ENCODE results near the gene BYSL. TPM values are rescaled to one million over a fixed set of nuclear protein-coding genes. Genes with fewer than 3 reads are reported as not detected.

BYSL gene
- total and polyA plus RNA-seq, 9 donors = 12.2 to 45.7 (median 39.0) TPM

- H3K36me3 ChIP-seq (ENCODE audit: control insufficient read depth, insufficient read depth, low read length) = peaks cover 75% of the 10 kb centered on the region
- DNase-seq = no peak
- no peaks in the 10 kb centered on the region for H3K9me3 ChIP-seq (replicated peaks; ENCODE audit: control insufficient read depth, low read depth, low read length)
- peak overlapping the region; percentile 77 for H3K27ac ChIP-seq (ENCODE audit: low read length)
- no peak overlapping the region for H3K4me3 ChIP-seq (ENCODE audit: low read length)
- H3K27me3 ChIP-seq (ENCODE audit: control insufficient read depth, insufficient read depth, low read length) = no peaks in the 10 kb centered on the region
- peaks cover 46% of the 10 kb centered on the region for H3K4me1 ChIP-seq (ENCODE audit: control insufficient read depth, insufficient read depth, low read length)
- no CpG with 5 or more reads among the region's 7 CpGs for WGBS (ENCODE audit: insufficient coverage)
Measured at GRCh38 chr6:41934278-41935192, 13.2 kb downstream of the BYSL start.

- Histone ChIP-seq H3K4me1 (ENCODE audit: control insufficient read depth, insufficient read depth, low read length) (peaks cover 53% of the 10 kb centered on the region), H3K36me3 (ENCODE audit: control insufficient read depth, insufficient read depth, low read length) (peaks cover 73% of the 10 kb centered on the region), H3K4me3 (ENCODE audit: low read length) (no peak overlapping the region), H3K9me3 (replicated peaks; ENCODE audit: control insufficient read depth, low read depth, low read length) (no peaks in the 10 kb centered on the region), H3K27me3 (ENCODE audit: control insufficient read depth, insufficient read depth, low read length) (no peaks in the 10 kb centered on the region), H3K27ac (ENCODE audit: low read length) (peak overlapping the region; percentile 77)
- DNase-seq = no peak
- no CpG with 5 or more reads among the region's 1 CpG for WGBS (ENCODE audit: insufficient coverage)
Measured at GRCh38 chr6:41935193-41935574, 13.9 kb downstream of the BYSL start.

GRCh38 chr6:41935685-41936072 is 14.4 kb downstream of the BYSL start:
- H3K36me3 ChIP-seq (ENCODE audit: control insufficient read depth, insufficient read depth, low read length) = peaks cover 68% of the 10 kb centered on the region
- H3K4me1 ChIP-seq (ENCODE audit: control insufficient read depth, insufficient read depth, low read length) = peaks cover 57% of the 10 kb centered on the region
- DNase-seq = no peak
- H3K27me3 ChIP-seq (ENCODE audit: control insufficient read depth, insufficient read depth, low read length) = no peaks in the 10 kb centered on the region
- H3K9me3 ChIP-seq (replicated peaks; ENCODE audit: control insufficient read depth, low read depth, low read length) = no peaks in the 10 kb centered on the region
- H3K4me3 ChIP-seq (ENCODE audit: low read length) = no peak overlapping the region
- H3K27ac ChIP-seq (ENCODE audit: low read length) = peak overlapping the region; percentile 77
- 51% methylated on average over 6 of the region's 8 CpGs for WGBS (ENCODE audit: insufficient coverage)

- Histone ChIP-seq H3K27ac (ENCODE audit: low read length) (peak overlapping the region; percentile 77), H3K36me3 (ENCODE audit: control insufficient read depth, insufficient read depth, low read length) (peaks cover 62% of the 10 kb centered on the region), H3K27me3 (ENCODE audit: control insufficient read depth, insufficient read depth, low read length) (no peaks in the 10 kb centered on the region), H3K4me1 (ENCODE audit: control insufficient read depth, insufficient read depth, low read length) (peaks cover 57% of the 10 kb centered on the region), H3K4me3 (ENCODE audit: low read length) (no peak overlapping the region), H3K9me3 (replicated peaks; ENCODE audit: control insufficient read depth, low read depth, low read length) (no peaks in the 10 kb centered on the region)
- DNase-seq = peak; percentile 83
- WGBS (ENCODE audit: insufficient coverage) = 28% methylated on average over 5 of the region's 10 CpGs
Measured at GRCh38 chr6:41936073-41936837, 15.0 kb downstream of the BYSL start.

GRCh38 chr6:41937472-41937860 is 16.2 kb downstream of the BYSL start:
- H3K36me3 ChIP-seq (ENCODE audit: control insufficient read depth, insufficient read depth, low read length) = peaks cover 50% of the 10 kb centered on the region
- peaks cover 62% of the 10 kb centered on the region for H3K4me1 ChIP-seq (ENCODE audit: control insufficient read depth, insufficient read depth, low read length)

GRCh38 chr6:41937861-41938574 is 16.7 kb downstream of the BYSL start:
- Histone ChIP-seq H3K4me1 (ENCODE audit: control insufficient read depth, insufficient read depth, low read length) (peaks cover 62% of the 10 kb centered on the region), H3K36me3 (ENCODE audit: control insufficient read depth, insufficient read depth, low read length) (peaks cover 45% of the 10 kb centered on the region), H3K9me3 (replicated peaks; ENCODE audit: control insufficient read depth, low read depth, low read length) (no peaks in the 10 kb centered on the region), H3K4me3 (ENCODE audit: low read length) (no peak overlapping the region), H3K27ac (ENCODE audit: low read length) (peak overlapping the region; percentile 81), H3K27me3 (ENCODE audit: control insufficient read depth, insufficient read depth, low read length) (no peaks in the 10 kb centered on the region)
- DNase-seq = peak; percentile 76
- WGBS (ENCODE audit: insufficient coverage) = 33% methylated on average over 1 of the region's 4 CpGs

More at GRCh38 chr6:41937472-41937860, 16.2 kb downstream of the BYSL start:
- peak overlapping the region; percentile 81 for H3K27ac ChIP-seq (ENCODE audit: low read length)
- H3K4me3 ChIP-seq (ENCODE audit: low read length) = no peak overlapping the region
- H3K9me3 ChIP-seq (replicated peaks; ENCODE audit: control insufficient read depth, low read depth, low read length) = no peaks in the 10 kb centered on the region
- no peaks in the 10 kb centered on the region for H3K27me3 ChIP-seq (ENCODE audit: control insufficient read depth, insufficient read depth, low read length)
- no peak for DNase-seq
- WGBS (ENCODE audit: insufficient coverage) = no CpG with 5 or more reads among the region's 2 CpGs

GRCh38 chr6:41938590-41939175 is 17.4 kb downstream of the BYSL start:
- Histone ChIP-seq H3K27me3 (ENCODE audit: control insufficient read depth, insufficient read depth, low read length) (no peaks in the 10 kb centered on the region), H3K4me1 (ENCODE audit: control insufficient read depth, insufficient read depth, low read length) (peaks cover 62% of the 10 kb centered on the region)
- 43% methylated on average over 4 of the region's 5 CpGs for WGBS (ENCODE audit: insufficient coverage)

GRCh38 chr6:41939176-41939847 is 18.0 kb downstream of the BYSL start:
- Histone ChIP-seq H3K9me3 (replicated peaks; ENCODE audit: control insufficient read depth, low read depth, low read length) (no peaks in the 10 kb centered on the region), H3K27ac (ENCODE audit: low read length) (peak overlapping the region; percentile 81), H3K27me3 (ENCODE audit: control insufficient read depth, insufficient read depth, low read length) (no peaks in the 10 kb centered on the region), H3K4me3 (ENCODE audit: low read length) (peak overlapping the region; percentile 95), H3K4me1 (ENCODE audit: control insufficient read depth, insufficient read depth, low read length) (peaks cover 62% of the 10 kb centered on the region), H3K36me3 (ENCODE audit: control insufficient read depth, insufficient read depth, low read length) (peaks cover 42% of the 10 kb centered on the region)
- peak; percentile 76 for DNase-seq
- WGBS (ENCODE audit: insufficient coverage) = 9% methylated on average over 5 of the region's 11 CpGs

More at GRCh38 chr6:41938590-41939175, 17.4 kb downstream of the BYSL start:
- no peaks in the 10 kb centered on the region for H3K9me3 ChIP-seq (replicated peaks; ENCODE audit: control insufficient read depth, low read depth, low read length)
- H3K36me3 ChIP-seq (ENCODE audit: control insufficient read depth, insufficient read depth, low read length) = peaks cover 43% of the 10 kb centered on the region
- H3K27ac ChIP-seq (ENCODE audit: low read length) = peak overlapping the region; percentile 81
- peak overlapping the region; percentile 95 for H3K4me3 ChIP-seq (ENCODE audit: low read length)
- no peak for DNase-seq
